GM13977 (cell line): ENCODE measurements around the gene RFFL.
"Not testable (repeated sequence)": the region's sequence is repeated elsewhere in the genome, so short reads cannot be mapped to it uniquely, and the experiment has no call there.

Experiments used
- DNase-seq: peaks from one replicate; pipeline ENCODE4 v3.0.0; 2012; ENCODE audit warnings: low spot score
- CTCF ChIP-seq: IDR thresholded peaks from 2 replicates; pipeline ENCODE4 v1.5.1; 2012; ENCODE audit warnings: mild to moderate bottlenecking, control low read depth; ENCODE audit not compliant: insufficient read depth; ENCODE audit errors: extremely low read depth, missing control alignments
- in situ Hi-C: fragments of 300-500 bp; cut with MboI; formaldehyde crosslinking; loops from one replicate; pipeline ENCODE4 v1.12.0; 2022; ENCODE audit warnings: low sequenced_read_pairs, low pct_unique_long_range_greater_than_20kb, mixed read lengths, inconsistent platforms; ENCODE audit not compliant: unreplicated experiment

RFFL gene

GRCh38 chr17:35044181-35044580 is 19.3 kb downstream of the RFFL start:
- TF ChIP-seq CTCF, result no peak
- no peak for DNase-seq
- in situ Hi-C loops, result no loop called here

- DNase-seq, result no peak
- in situ Hi-C loops, result no loop called here
- TF ChIP-seq CTCF, result no peak
Measured at GRCh38 chr17:35041390-35041789, 22.1 kb downstream of the RFFL start.

- no peak for DNase-seq
- no peak for TF ChIP-seq CTCF
- in situ Hi-C loops, result no loop called here
Measured at GRCh38 chr17:35038453-35038852, 25.1 kb downstream of the RFFL start.

- no peak for TF ChIP-seq CTCF
- in situ Hi-C loops, result no loop called here
- DNase-seq, result no peak
Measured at GRCh38 chr17:35030780-35031179, 32.7 kb downstream of the RFFL start.

- in situ Hi-C loops, result no loop called here
- TF ChIP-seq CTCF, result no peak
- no peak for DNase-seq
Measured at GRCh38 chr17:35028531-35029262, 34.8 kb downstream of the RFFL start.

- DNase-seq, in situ Hi-C loops: not testable (repeated sequence)
Measured at GRCh38 chr17:35028097-35028496, 35.4 kb downstream of the RFFL start.

GRCh38 chr17:35025541-35025940 is 38.0 kb downstream of the RFFL start:
- in situ Hi-C loops, result no loop called here
- DNase-seq, result no peak
- TF ChIP-seq CTCF, result no peak
